Stimulated activated CD8-positive, alpha-beta memory T cell treated with anti-CD3 and anti-CD28 coated beads, Interleukin-12 subunit alpha, Interleukin-12 subunit beta, amount 100 ng/mL, for 4 hours (primary cell): ENCODE measurements around the gene ELSPBP1.
"Not testable (repeated sequence)": the region's sequence is repeated elsewhere in the genome, so short reads cannot be mapped to it uniquely, and the experiment has no call there.

Experiments used
- DNase-seq: peaks from one replicate; pipeline ENCODE4 v3.0.0-alpha.2; 2020; ENCODE audit warnings: low read depth

Gene ELSPBP1

GRCh38 chr19:47994209-47994802, at the start of gene ELSPBP1:
ELSPBP1 (plus strand) TSS chr19:47994632; CDS start chr19:48008668, 14,036 bp downstream.
- no peak for DNase-seq

GRCh38 chr19:47949852-47950521, 44.4 kb upstream of the ELSPBP1 start:
- DNase-seq = not testable (repeated sequence)

GRCh38 chr19:47952132-47952531, 42.3 kb upstream of the ELSPBP1 start:
- not testable (repeated sequence) for DNase-seq

GRCh38 chr19:47955936-47956335, 38.5 kb upstream of the ELSPBP1 start:
- not testable (repeated sequence) for DNase-seq

GRCh38 chr19:47973529-47973928, 20.9 kb upstream of the ELSPBP1 start:
- no peak for DNase-seq

GRCh38 chr19:47991191-47991808, 3.1 kb upstream of the ELSPBP1 start:
- DNase-seq = no peak

- no peak for DNase-seq
Measured at GRCh38 chr19:47992070-47992469, 2.4 kb upstream of the ELSPBP1 start, which contains the start of gene BSPH1. BSPH1 (minus strand) TSS chr19:47992170; CDS start chr19:47992081, 89 bp downstream.

- no peak for DNase-seq
Measured at GRCh38 chr19:47996230-47996727, 1.8 kb downstream of the ELSPBP1 start.

- DNase-seq = no peak
Measured at GRCh38 chr19:47998800-47999199, 4.4 kb downstream of the ELSPBP1 start.

- DNase-seq = no peak
Measured at GRCh38 chr19:48000846-48001245, 6.4 kb downstream of the ELSPBP1 start.

GRCh38 chr19:48004236-48004635, 9.8 kb downstream of the ELSPBP1 start:
- no peak for DNase-seq

- no peak for DNase-seq
Measured at GRCh38 chr19:48006762-48007161, 12.3 kb downstream of the ELSPBP1 start.

- DNase-seq = no peak
Measured at GRCh38 chr19:48010932-48011758, 16.7 kb downstream of the ELSPBP1 start.

GRCh38 chr19:48020686-48021085, 26.3 kb downstream of the ELSPBP1 start:
- no peak for DNase-seq

GRCh38 chr19:48023011-48023410, 28.6 kb downstream of the ELSPBP1 start:
- DNase-seq = no peak

- DNase-seq = no peak
Measured at GRCh38 chr19:48023518-48023917, 29.1 kb downstream of the ELSPBP1 start.

- DNase-seq = no peak
Measured at GRCh38 chr19:48025480-48025879, 31.0 kb downstream of the ELSPBP1 start.

GRCh38 chr19:48029431-48029830, 35.0 kb downstream of the ELSPBP1 start:
- DNase-seq = no peak

GRCh38 chr19:48030073-48030472, 35.6 kb downstream of the ELSPBP1 start:
- no peak for DNase-seq

- DNase-seq = no peak
Measured at GRCh38 chr19:48033604-48034003, 39.2 kb downstream of the ELSPBP1 start.

- DNase-seq = no peak
Measured at GRCh38 chr19:48036765-48037164, 42.3 kb downstream of the ELSPBP1 start.
